K562 (cell line): ENCODE measurements around the gene U2SURP. TPM values are rescaled to one million over a fixed set of nuclear protein-coding genes. Genes with fewer than 3 reads are reported as not detected.

Experiments used
- CREM ChIP-seq: IDR thresholded peaks from 2 replicates; pipeline ENCODE4 v1.6.1; 2014; ENCODE audit warnings: antibody characterized with exemption, low read depth
- HEY1 ChIP-seq: fragments of 250-450 bp; sonication (Bioruptor Pico); IDR thresholded peaks from 2 replicates; pipeline ENCODE4 v1.5.0; 2020; ENCODE audit warnings: mild to moderate bottlenecking, moderate library complexity, borderline replicate concordance
- HNRNPL ChIP-seq: fragments of 200-400 bp; formaldehyde crosslinking; IDR thresholded peaks from 2 replicates; pipeline ENCODE4 v1.6.1; 2017; ENCODE audit warnings: low read depth, mild to moderate bottlenecking, low read length
- IRF1 ChIP-seq: sonication (generic); formaldehyde crosslinking; IDR thresholded peaks from 2 replicates; pipeline ENCODE4 v1.8.0; 2022; ENCODE audit warnings: missing genetic modification reagents, mild to moderate bottlenecking, borderline replicate concordance
- KAT8 ChIP-seq: fragments of 450-650 bp; IDR thresholded peaks from 2 replicates; pipeline ENCODE4 v1.6.1; 2016; ENCODE audit warnings: low read depth, mild to moderate bottlenecking
- KLF16 ChIP-seq: IDR thresholded peaks from 2 replicates; pipeline ENCODE4 v1.6.1; 2016; ENCODE audit warnings: antibody characterized with exemption
- MEF2D ChIP-seq: conservative IDR thresholded peaks from 2 replicates; pipeline ENCODE4 v1.6.1; 2016; ENCODE audit warnings: low read depth, missing genetic modification characterization, missing compliant biosample characterization
- NCOA2 ChIP-seq, 2 experiments: fragments of 450-650 bp; IDR thresholded peaks; 2 replicates each; pipeline ENCODE4 v1.6.1; 2018; ENCODE audit warnings: mild to moderate bottlenecking in 2 of 2, moderate library complexity in 1 of 2; ENCODE audit not compliant: partially characterized antibody in 2 of 2
- NFRKB ChIP-seq: fragments of 450-650 bp; IDR thresholded peaks from 2 replicates; pipeline ENCODE4 v1.6.1; 2016; ENCODE audit warnings: low read depth
- NR2C1 ChIP-seq, 2 experiments: fragments of 450-650 bp; IDR thresholded peaks; 2 replicates each; pipeline ENCODE4 v1.6.1; 2017; ENCODE audit warnings: mild to moderate bottlenecking in 2 of 2, antibody characterized with exemption in 1 of 2, inconsistent platforms in 1 of 2, missing compliant biosample characterization in 1 of 2, missing genetic modification characterization in 1 of 2
- PHF20 ChIP-seq: fragments of 450-650 bp; IDR thresholded peaks from 2 replicates; pipeline ENCODE4 v1.6.1; 2018; ENCODE audit not compliant: partially characterized antibody
- PKNOX1 ChIP-seq: fragments of 450-650 bp; IDR thresholded peaks from 2 replicates; pipeline ENCODE4 v1.6.1; 2016
- POLR2A ChIP-seq: fragments of 450-650 bp; conservative IDR thresholded peaks from 2 replicates; pipeline ENCODE4 v1.6.1; 2016
- RBM22 ChIP-seq: fragments of 200-400 bp; formaldehyde crosslinking; IDR thresholded peaks from 2 replicates; pipeline ENCODE4 v1.6.1; 2018; ENCODE audit warnings: low read length, low read depth; ENCODE audit not compliant: poor library complexity, severe bottlenecking
- RCOR1 ChIP-seq, 2 experiments: IDR thresholded peaks; 2 replicates each; pipeline ENCODE4 v1.6.1; 2012; ENCODE audit warnings: low read depth in 2 of 2, low read length in 2 of 2, borderline replicate concordance in 1 of 2, improper control_type of control experiment in 1 of 2
- SIRT6 ChIP-seq: IDR thresholded peaks from one replicate; pipeline ENCODE4 v1.6.1; 2012; ENCODE audit warnings: low read depth, mild to moderate bottlenecking, control low read depth, inconsistent platforms, low read length, moderate library complexity
- SLC30A9 ChIP-seq: fragments of 250-450 bp; sonication (Bioruptor Pico); IDR thresholded peaks from 2 replicates; pipeline ENCODE4 v1.8.0; 2022; ENCODE audit warnings: mild to moderate bottlenecking, moderate library complexity
- WHSC1 ChIP-seq: IDR thresholded peaks from one replicate; pipeline ENCODE4 v1.6.1; 2012; ENCODE audit warnings: low read length, control low read depth, inconsistent platforms
- ZBTB7A ChIP-seq: IDR thresholded peaks from 2 replicates; pipeline ENCODE4 v1.6.1; 2011; ENCODE audit warnings: low read depth, mild to moderate bottlenecking, low read length, moderate library complexity, borderline replicate concordance; ENCODE audit not compliant: control insufficient read depth
- ZC3H8 ChIP-seq: fragments of 450-650 bp; IDR thresholded peaks from 2 replicates; pipeline ENCODE4 v1.6.1; 2017
- ZKSCAN1 ChIP-seq: fragments of 150-350 bp; IDR thresholded peaks from 2 replicates; pipeline ENCODE4 v1.6.1; 2016; ENCODE audit warnings: low read depth, low read length
- ZNF124 ChIP-seq: sonication (generic); formaldehyde crosslinking; IDR thresholded peaks from 2 replicates; pipeline ENCODE4 v1.8.1; 2022; ENCODE audit warnings: missing genetic modification reagents
- ZNF224 ChIP-seq: sonication (generic); formaldehyde crosslinking; IDR thresholded peaks from 2 replicates; pipeline ENCODE4 v1.8.0; 2022; ENCODE audit warnings: mild to moderate bottlenecking, missing genetic modification reagents
- ZNF668 ChIP-seq: fragments of 250-450 bp; sonication (Bioruptor Pico); IDR thresholded peaks from 2 replicates; pipeline ENCODE4 v1.8.0; 2022; ENCODE audit warnings: mild to moderate bottlenecking, inconsistent platforms
- ZNF778 ChIP-seq: fragments of 450-650 bp; formaldehyde crosslinking; IDR thresholded peaks from 2 replicates; pipeline ENCODE4 v1.4.0; 2020; ENCODE audit warnings: mild to moderate bottlenecking, moderate library complexity
- polyA plus RNA-seq, 8 experiments: library from polyadenylated mRNA; depleted of rRNA in 4 of 8; stranded (reverse) in 5 of 8; unstranded in 3 of 8; fragments of >200 nt; fragmentation: Nextera tagmentation in 2 of 8; fragmentation: Illumina TruSeq in 1 of 8; extraction: Ambion mirVana in 2 of 8; extraction: Trizol in 1 of 8; gene quantifications; 2 replicates each; pipeline versions ENCODE4 v1.2.1 to v1.2.3, GENCODE V29; 2011 to 2014; ENCODE audit warnings: inconsistent platforms in 1 of 8, missing spikeins in 1 of 8
- total RNA-seq, 7 experiments: library from RNA; depleted of rRNA in 6 of 7; stranded (reverse); fragments of >200 nt in 6 of 7; fragmentation: Illumina TruSeq in 2 of 7; extraction: Trizol in 2 of 7; gene quantifications; 2 replicates each; pipeline versions ENCODE4 v1.2.1 to v1.2.3, GENCODE V29; 2011 to 2021; ENCODE audit warnings: low replicate concordance in 1 of 7
- TF ChIP-seq, protein P1 (sequence below): fragments of 250-450 bp; sonication (Bioruptor Pico); IDR thresholded peaks from 2 replicates; pipeline ENCODE4 v1.6.1; 2021; ENCODE audit warnings: mild to moderate bottlenecking
- TF ChIP-seq, protein P2 (sequence below): sonication (generic); IDR thresholded peaks from 2 replicates; pipeline ENCODE4 v1.6.1; 2016

Gene U2SURP
- total and polyA plus RNA-seq, 9 of the 15 experiments (the other 6 are each of a cell fraction or from before 2014, with no cell fraction given): 128 to 322 (median 191) TPM

GRCh38 chr3:143084856-143085731 is 83.7 kb downstream of the U2SURP start (continued):
- no peak for TF ChIP-seq IRF1 (CRISPR knock-in tag)
- TF ChIP-seq MEF2D (tag): peak; percentile 76
- TF ChIP-seq, protein P1, sequence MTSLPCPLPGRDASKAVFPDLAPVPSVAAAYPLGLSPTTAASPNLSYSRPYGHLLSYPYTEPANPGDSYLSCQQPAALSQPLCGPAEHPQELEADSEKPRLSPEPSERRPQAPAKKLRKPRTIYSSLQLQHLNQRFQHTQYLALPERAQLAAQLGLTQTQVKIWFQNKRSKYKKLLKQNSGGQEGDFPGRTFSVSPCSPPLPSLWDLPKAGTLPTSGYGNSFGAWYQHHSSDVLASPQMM (CRISPR knock-in tag): no peak
- peak; percentile 88 to 89; a peak in 3 of 4 replicates for TF ChIP-seq RCOR1 (IDR thresholded peaks at IDR 0.05; ENCODE audit: borderline replicate concordance in 1 of 2, low read depth in 2 of 2, low read length in 2 of 2)
- TF ChIP-seq NR2C1 (IDR thresholded peaks at IDR 0.05): peak; percentile 24; the same call in 1 of the 2 replicates
- TF ChIP-seq NR2C1 (tag; IDR thresholded peaks at IDR 0.05): peak; percentile 68
- TF ChIP-seq SIRT6: no peak
- TF ChIP-seq PKNOX1: peak; percentile 81
- 0 out of 2 replicates have a peak, but pooled peaks have one; percentile 13 for TF ChIP-seq HEY1 (CRISPR knock-in tag)
- peak; percentile 86 to 91 for TF ChIP-seq NCOA2 (IDR thresholded peaks at IDR 0.05; ENCODE audit: partially characterized antibody in 2 of 2)
- no peak for TF ChIP-seq ZNF224 (CRISPR knock-in tag)
- TF ChIP-seq POLR2A: peak; percentile 55; the same call in 1 of the 2 replicates
- no peak for TF ChIP-seq HNRNPL
- TF ChIP-seq RBM22: no peak
- peak; percentile 99 for TF ChIP-seq KLF16
- TF ChIP-seq, protein P2, sequence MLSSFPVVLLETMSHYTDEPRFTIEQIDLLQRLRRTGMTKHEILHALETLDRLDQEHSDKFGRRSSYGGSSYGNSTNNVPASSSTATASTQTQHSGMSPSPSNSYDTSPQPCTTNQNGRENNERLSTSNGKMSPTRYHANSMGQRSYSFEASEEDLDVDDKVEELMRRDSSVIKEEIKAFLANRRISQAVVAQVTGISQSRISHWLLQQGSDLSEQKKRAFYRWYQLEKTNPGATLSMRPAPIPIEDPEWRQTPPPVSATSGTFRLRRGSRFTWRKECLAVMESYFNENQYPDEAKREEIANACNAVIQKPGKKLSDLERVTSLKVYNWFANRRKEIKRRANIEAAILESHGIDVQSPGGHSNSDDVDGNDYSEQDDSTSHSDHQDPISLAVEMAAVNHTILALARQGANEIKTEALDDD: peak; percentile 96
- TF ChIP-seq ZNF668 (CRISPR knock-in tag): no peak
- TF ChIP-seq ZNF124 (CRISPR knock-in tag): no peak
- no peak for TF ChIP-seq KAT8
- peak; percentile 93 for TF ChIP-seq CREM
- peak; percentile 83 for TF ChIP-seq NFRKB
- TF ChIP-seq WHSC1: no peak
- TF ChIP-seq PHF20: peak; percentile 54
- TF ChIP-seq SLC30A9 (CRISPR knock-in tag): no peak
- no peak for TF ChIP-seq ZC3H8
- TF ChIP-seq ZBTB7A: peak; percentile 45; the same call in 1 of the 2 replicates
- no peak for TF ChIP-seq ZNF778 (CRISPR knock-in tag)
- peak; percentile 75; the same call in 1 of the 2 replicates for TF ChIP-seq ZKSCAN1
